GM21423 (cell line): ENCODE results near the gene KRTAP2-4.
"Not testable (repeated sequence)": the region's sequence is repeated elsewhere in the genome, so short reads cannot be mapped to it uniquely, and the experiment has no call there.

Experiments
- ATAC-seq: cut with Tn5 transposase; IDR thresholded peaks from one replicate; pipeline ENCODE4 v1.9.1; 2021; ENCODE audit warnings: mild to moderate bottlenecking, moderate library complexity; ENCODE audit not compliant: unreplicated experiment

KRTAP2-4 gene

DNA sequence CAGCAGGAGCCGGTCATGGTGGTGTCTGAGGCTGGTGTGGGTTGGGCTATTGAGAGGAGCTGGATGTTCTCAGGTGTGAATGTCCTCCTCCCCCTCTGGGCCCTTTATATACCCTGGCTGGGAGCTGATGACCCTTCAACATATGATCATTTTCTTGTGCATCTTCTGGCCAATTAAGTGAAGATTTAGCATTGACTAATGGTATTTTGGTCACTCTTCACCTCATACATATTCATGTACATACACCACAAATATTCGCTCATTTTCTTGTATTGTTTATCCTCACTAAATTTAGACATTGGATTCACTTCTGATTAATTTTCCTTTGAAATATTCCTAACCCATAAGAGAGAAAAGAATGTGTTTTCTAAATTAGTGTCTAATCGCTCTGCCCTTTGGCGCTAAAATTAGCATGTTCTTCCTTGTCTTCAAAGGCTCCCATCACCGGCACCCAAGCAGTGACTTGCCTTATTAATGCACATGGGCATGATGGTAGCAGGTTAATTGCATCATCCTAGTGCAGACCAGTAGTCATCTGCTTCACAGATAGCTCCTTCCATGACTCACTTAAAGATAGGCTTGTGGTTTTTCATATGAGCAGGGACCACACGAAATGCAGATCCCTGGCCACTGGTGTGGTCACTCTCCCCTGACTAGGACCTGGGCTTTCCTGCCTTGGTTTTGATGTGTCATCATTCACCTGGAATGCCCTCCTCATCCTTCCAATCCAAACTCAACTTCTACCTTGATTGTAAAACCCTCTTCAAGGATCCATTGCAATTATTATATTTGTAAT, at the start of gene KRTAP2-4:
Gene KRTAP2-4 (minus strand): TSS at position 51 of the 796 bp plus-strand sequence. CDS start 34 bp downstream, at position 17.
- ATAC-seq = no peak

DNA sequence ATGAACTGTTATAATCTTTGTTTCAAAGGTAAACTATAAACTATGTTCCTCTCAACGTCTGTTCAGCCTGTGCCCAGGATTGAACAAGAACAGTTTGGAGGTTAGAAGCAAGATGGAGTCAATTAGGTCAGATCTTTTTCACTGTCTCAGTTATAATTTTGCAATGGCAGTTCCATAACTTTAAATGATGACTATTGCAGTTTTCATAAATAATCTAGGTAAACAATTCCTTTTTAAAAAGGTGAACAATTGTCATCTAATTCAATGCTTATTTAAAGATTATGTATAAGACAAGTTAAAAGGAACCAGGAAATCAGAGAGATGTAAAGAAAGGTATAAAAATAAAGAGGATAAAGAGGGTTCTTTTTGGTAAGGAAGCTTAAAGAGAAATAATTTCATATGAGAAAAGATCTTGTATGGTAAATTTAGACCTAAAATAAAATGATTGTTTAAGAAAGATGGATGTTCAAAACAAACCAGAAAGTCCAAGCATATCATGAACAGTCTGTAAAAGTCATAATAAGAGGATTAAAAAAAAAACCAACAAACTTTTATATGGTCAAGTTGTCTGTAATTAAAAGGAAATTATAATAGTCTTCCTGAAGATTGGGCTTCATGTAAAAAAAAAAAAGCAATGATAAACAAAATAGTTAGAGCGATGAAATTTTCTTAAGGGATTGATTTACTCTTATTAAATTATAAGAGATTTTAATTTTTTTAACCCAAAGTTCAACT, 45.6 kb upstream of the KRTAP2-4 start:
- ATAC-seq = no peak

DNA sequence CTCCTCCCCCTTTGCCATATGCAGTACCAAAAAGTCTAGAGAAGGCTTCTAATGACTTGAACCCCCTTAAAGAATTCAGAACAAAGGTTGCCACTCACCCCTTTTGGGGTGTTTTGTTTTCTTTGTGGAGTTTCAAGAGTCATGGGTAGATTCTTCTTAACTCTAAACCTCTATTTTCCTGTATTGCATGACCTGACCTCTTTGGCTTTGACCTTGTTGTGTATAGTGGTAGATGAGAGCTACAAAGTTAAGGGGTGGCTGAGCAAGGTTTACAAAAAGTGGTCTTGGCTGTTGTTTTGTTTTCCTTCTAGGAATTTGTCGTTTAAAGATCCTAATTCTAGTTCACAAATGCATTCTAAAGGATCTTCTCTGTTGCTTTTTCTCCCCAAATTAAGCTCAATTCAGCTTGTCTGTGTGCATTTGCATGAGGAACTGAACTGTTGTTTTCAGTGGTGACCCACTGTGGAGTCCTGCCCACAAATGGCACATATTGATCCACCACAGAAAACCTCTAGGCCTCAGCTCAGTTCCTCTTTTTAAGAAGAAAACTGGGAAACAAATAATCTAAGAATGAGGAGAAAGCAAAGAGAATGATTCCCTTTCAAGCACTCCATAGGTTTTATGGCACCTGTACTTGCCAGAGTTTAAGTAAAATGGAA, 43.2 kb upstream of the KRTAP2-4 start:
- ATAC-seq = not testable (repeated sequence)

DNA sequence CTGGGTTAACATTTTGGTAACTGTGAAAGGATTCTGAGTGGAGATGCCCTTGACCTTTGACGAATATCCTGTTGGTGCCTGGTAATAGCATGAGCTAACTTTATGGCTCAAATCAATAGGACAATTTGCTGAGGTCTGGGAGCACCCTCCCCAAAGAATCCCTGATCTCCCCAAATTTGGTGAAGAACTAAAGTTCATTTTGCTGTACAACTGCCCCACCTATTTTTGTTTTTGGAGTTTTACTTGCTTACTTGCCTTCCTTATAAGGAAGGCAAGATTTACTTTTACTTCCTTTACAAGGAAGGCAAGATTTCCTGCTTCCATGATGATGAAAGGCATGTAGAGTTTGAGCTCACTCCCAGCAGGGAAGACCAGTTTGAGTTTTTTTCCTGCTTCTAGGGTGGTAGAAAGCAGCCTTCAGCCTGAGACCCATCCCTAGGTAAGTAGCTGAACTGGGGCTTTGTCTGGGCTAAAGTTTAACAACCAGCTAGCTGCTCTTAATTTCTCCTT, 42.3 kb upstream of the KRTAP2-4 start:
- ATAC-seq = no peak

DNA sequence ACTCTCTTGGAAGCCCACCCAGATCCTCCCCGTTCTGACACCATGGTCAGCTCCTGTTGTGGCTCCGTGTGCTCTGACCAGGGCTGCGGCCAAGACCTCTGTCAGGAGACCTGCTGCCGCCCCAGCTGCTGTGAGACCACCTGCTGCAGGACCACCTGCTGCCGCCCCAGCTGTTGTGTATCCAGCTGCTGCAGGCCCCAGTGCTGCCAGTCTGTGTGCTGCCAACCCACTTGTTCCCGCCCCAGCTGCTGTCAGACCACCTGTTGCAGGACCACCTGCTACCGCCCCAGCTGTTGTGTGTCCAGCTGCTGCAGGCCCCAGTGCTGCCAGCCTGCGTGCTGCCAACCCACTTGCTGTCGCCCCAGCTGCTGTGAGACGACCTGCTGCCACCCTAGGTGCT, 39.7 kb upstream of the KRTAP2-4 start, which contains the start of gene KRTAP4-9:
Gene KRTAP4-9 (plus strand): TSS at position 43 of the 400 bp plus-strand sequence. CDS start 0 bp downstream, at position 43.
- ATAC-seq = not testable (repeated sequence)

- not testable (repeated sequence) for ATAC-seq
These were observed 38.8 kb upstream of the KRTAP2-4 start for GRCh38 chr17:41104386-41105038.

- ATAC-seq = no peak
These were observed 38.2 kb upstream of the KRTAP2-4 start for GRCh38 chr17:41103896-41104295.

- no peak for ATAC-seq
These were observed 36.0 kb upstream of the KRTAP2-4 start, which contains the start of gene KRTAP4-16 for GRCh38 chr17:41101586-41102259. KRTAP4-16 (minus strand) TSS chr17:41102209; CDS start chr17:41102209, 0 bp downstream.

DNA sequence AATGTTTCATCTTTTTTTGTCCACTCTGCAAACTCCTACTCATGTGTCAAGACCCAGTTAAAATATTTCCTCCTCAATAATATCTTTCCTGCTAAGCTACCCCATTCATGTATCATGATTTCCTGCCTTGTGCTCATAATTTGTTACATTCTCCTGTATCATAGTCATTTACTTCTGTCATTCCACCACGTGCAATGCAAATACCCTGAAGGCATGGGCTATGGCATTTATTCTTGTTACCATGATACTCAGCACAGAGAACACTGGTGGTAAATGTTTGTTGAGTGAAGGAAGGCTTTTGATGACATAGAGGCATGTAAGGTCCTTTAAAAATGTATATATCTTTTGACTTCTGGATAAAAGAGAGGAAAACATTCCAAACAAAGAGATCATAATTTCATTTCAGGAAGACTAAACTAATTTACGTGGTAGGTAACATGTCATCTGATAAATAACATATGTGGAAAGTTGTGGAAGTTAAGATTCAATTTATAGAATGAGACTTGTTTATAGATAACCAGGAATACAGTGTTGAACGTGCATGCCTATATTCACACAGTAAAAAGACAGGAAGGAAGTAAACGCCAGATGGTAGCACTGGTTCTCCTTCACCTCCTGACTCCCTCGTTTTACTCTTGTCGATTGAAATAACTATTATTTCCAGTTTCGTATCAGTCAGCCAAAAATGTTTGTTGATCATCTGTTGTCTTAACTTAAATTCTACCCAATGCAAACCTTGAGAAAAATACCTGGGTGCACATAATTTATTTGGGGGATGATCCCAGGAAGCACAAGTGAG, 34.2 kb upstream of the KRTAP2-4 start:
- ATAC-seq = not testable (repeated sequence)

DNA sequence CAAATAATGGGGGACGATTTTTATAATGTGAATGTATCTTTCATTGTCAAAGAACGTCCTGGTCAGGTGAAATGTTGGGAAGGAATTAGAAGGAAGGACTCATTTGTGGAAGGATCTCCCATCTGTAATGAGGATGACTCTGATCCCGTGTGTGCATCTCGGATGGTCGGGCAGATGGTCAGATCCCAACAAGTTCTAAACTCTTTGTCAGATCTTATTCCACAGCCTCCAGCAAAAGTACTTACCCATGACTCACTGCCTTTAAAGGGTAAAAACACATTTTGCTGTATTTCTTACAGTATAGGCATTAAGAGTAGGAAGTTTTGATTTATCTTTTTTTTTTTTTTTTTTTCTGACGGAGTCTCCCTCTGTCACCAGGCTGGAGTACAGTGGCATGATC, 32.8 kb upstream of the KRTAP2-4 start:
- no peak for ATAC-seq

- ATAC-seq = no peak
These were observed 32.4 kb upstream of the KRTAP2-4 start, which contains the start of gene KRTAP4-8 for GRCh38 chr17:41098042-41098441. KRTAP4-8 (minus strand) TSS chr17:41098142; CDS start chr17:41098084, 58 bp downstream.

GRCh38 chr17:41096055-41096454, 30.4 kb upstream of the KRTAP2-4 start:
- no peak for ATAC-seq

DNA sequence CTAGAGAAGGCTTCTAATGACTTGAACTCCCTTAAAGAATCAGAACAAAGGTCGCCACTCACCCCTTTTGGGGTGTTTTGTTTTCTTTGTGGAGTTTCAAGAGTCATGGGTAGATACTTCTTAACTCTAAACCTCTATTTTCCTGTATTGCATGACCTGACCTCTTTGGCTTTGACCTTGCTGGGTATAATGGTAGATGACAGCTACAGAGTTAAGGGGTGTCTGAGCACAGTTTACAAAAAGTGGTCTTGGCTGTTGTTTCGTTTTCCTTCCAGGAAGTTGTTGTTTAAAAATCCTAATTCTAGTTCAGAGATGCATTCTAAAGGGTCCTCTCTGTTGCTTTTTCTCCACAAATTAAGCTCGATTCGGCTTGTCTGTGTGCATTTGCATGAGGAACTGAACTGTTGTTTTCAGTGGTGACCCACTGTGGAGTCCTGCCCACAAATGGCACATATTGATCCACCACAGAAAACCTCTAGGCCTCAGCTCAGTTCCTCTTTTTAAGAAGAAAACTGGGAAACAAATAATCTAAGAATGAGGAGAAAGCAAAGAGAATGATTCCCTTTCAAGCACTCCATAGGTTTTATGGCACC, 23.2 kb upstream of the KRTAP2-4 start:
- ATAC-seq = not testable (repeated sequence)

DNA sequence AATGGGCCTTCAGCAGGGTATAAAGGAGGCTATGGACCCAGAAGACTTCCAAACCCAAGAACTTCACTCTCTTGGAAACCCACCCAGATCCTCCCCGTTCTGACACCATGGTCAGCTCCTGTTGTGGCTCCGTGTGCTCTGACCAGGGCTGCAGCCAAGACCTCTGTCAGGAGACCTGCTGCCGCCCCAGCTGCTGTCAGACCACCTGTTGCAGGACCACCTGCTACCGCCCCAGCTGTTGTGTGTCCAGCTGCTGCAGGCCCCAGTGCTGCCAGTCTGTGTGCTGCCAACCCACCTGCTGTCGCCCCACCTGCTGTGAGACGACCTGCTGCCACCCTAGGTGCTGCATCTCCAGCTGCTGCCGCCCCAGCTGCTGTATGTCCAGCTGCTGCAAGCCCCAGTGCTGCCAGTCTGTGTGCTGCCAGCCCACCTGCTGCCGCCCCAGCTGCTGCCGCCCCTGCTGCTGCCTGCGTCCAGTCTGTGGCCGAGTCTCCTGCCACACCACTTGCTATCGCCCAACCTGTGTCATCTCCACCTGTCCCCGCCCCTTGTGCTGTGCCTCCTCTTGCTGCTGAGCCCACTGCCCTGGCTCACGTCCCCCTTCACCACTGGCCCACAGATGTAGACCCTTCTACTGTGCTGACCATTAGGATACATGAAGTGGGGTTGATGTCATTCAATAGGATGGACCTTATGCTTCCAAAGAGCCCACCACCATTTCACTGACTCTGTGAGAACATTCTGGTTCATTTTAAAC, 18.6 kb upstream of the KRTAP2-4 start, which contains the start of gene KRTAP4-7:
Gene KRTAP4-7 (plus strand): TSS at position 51 of the 757 bp plus-strand sequence. CDS start 57 bp downstream, at position 108.
- ATAC-seq = not testable (repeated sequence)

- not testable (repeated sequence) for ATAC-seq
These were observed 17.7 kb upstream of the KRTAP2-4 start for GRCh38 chr17:41083427-41083826.

GRCh38 chr17:41082626-41083025, 16.9 kb upstream of the KRTAP2-4 start:
- no peak for ATAC-seq

DNA sequence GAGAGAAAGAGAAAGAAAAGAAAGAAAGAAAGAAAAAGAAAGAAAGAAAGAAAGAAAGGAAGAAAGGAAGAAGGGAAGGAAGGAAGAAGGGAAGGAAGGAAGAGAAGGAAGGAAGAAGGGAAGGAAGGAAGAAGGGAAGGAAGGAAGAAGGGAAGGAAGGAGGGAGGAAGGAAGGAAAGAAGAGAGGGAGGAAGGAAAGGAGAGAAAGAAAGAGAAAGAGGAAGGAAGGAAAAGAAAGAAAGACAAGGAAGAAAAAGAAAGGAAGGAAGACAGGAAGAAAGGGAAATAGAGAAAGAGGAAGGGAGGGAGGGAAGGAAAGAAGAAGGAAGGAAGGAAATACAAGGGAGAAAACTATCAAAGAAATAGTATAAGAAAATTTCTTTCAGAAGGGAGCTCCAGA, 11.1 kb upstream of the KRTAP2-4 start:
- ATAC-seq = no peak

GRCh38 chr17:41073676-41074075, 8.0 kb upstream of the KRTAP2-4 start:
- ATAC-seq = no peak
